Activated naive CD4-positive, alpha-beta T cell treated with anti-CD3 and anti-CD28 coated beads, Interleukin-2, amount 50 U/mL, for 24 hours (primary cell): Measurements from ENCODE around the gene HSPA1L.

Experiments used
- H3K27ac Mint-ChIP-seq: one replicate; pipeline ENCODE4 v1.8.0; 2021; ENCODE audit warnings: mild to moderate bottlenecking, mixed read lengths
- H3K27me3 Mint-ChIP-seq: one replicate; pipeline ENCODE4 v1.8.0; 2021; ENCODE audit warnings: mixed read lengths
- H3K36me3 Mint-ChIP-seq: one replicate; pipeline ENCODE4 v1.8.0; 2021; ENCODE audit warnings: mixed read lengths
- H3K4me1 Mint-ChIP-seq: one replicate; pipeline ENCODE4 v1.8.0; 2021; ENCODE audit warnings: mixed read lengths
- H3K4me3 Mint-ChIP-seq: one replicate; pipeline ENCODE4 v1.8.0; 2021; ENCODE audit warnings: mild to moderate bottlenecking, mixed read lengths
- H3K9me3 Mint-ChIP-seq: one replicate; pipeline ENCODE4 v1.8.0; 2021; ENCODE audit warnings: mixed read lengths

The HSPA1L gene

DNA sequence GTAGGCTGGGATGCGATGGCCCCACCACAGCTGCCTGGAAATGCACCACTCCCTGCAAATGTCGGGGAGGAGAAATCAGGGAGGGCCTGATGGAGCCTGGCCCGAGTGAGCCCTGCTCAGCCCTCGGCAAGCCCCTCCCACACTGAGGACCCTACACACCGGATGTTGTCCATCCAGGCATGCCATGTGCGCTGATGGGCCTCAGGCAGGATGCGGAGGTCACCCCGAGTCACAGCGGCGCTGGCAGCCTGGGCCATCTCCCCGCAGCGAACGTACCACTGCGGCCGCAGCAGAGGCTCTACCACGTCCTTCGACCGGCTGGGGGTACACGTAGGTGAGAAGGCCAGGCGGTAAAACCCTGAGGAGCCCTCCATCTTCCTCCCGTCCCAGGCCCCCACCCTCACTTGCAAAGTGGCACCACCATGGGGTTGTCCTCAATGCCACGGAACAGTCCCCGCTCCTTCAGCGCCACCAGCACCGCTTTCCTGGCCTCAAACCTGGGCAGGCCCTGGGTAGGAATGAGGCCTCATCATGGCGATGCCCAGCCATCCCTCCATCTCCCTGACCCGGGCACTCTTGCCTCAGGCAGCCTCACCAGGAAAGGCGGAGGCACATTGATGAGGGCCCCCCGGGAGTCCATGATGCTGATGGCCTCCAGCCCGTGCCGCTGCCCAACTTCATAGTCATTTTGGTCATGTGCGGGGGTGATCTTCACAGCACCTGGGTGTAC lies 32.8 kb downstream of the HSPA1L start:
- Mint-ChIP-seq H3K36me3 (peaks cover 12% of the 10 kb centered on the region), H3K9me3 (no peaks in the 10 kb centered on the region), H3K4me3 (no peak overlapping the region), H3K27me3 (no peaks in the 10 kb centered on the region), H3K4me1 (peaks cover 6% of the 10 kb centered on the region), H3K27ac (no peak overlapping the region)

DNA sequence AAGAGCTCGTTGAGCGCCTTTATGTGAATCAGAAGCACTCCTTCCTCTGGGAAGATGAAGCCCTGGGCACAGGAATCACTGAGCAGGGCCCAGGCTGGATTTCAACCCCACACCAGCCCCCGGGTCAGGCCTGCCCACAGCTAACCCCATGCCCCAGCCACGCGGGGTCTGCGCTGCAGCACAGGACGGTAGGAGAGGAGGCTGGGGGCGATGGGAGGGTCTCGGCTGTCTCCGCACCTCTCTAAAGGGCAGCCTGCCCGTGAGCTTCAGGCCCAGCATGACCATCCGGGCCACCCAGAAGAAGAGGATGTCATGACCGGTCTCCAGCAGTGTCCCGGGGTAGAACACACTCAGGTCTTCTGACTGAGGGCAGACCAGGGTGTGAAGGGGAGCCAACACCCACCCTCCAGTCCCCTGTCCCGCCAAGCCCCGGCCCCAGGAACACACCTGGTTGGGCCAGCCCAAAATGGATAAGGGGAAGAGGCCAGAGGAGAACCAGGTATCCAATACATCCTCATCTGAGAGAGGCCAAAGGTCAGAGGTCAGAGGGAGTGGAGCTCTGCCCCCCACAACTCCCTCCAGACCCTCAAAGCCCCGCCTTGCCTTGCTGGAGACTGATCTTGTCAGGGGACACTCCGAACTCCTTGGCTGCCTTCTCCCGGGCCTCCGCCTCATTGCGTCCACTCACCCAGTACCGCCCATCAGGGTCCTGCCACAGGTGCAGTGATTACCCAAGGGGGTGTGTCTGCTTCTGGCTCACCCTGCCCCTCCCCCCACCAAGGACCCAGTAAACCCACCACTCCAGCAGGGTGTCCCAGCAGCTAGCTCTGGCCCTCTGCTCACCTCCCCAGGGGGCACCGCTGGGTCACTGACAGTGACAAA lies 33.6 kb downstream of the HSPA1L start:
- H3K4me3 Mint-ChIP-seq = no peak overlapping the region
- no peak overlapping the region for H3K27ac Mint-ChIP-seq
- H3K9me3 Mint-ChIP-seq = no peaks in the 10 kb centered on the region
- H3K36me3 Mint-ChIP-seq = peaks cover 10% of the 10 kb centered on the region
- no peaks in the 10 kb centered on the region for H3K27me3 Mint-ChIP-seq
- H3K4me1 Mint-ChIP-seq = peaks cover 14% of the 10 kb centered on the region

DNA sequence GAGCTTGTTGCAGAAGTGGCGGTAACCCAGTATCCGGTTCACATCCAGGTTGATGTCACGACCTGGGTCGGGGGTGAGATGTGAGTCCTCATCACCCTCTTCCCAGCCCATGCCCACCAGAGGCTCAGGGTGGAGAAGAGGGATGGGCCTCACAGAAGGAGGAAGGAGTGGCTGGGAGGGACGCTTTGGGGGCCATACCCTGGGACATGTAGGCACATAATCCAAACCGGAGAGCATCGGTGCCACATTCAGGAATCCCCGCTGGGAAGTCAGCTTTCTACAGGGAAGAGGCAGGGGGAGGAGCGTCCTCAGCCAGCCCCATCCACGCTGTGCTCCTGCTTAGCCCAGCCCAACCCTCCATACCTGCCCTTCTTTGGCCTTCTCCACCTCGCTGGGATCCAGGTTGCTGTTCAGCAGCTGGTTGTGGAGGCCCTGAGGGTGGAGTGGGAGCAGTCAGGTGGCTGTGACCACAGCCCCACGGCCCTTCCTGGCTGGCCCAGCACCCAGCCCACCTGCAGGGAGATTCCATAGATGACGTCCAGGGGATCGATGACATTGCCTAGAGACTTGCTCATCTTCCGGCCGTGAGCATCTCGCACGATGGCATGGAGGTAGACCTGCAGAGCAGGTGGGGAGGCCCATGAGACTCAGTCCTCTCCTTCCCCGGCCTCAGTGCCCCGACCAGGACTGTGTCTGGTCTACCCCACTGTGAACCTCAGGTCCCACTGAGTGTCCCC lies 34.4 kb downstream of the HSPA1L start:
- peaks cover 9% of the 10 kb centered on the region for H3K36me3 Mint-ChIP-seq
- peaks cover 22% of the 10 kb centered on the region for H3K4me1 Mint-ChIP-seq
- H3K4me3 Mint-ChIP-seq = no peak overlapping the region
- H3K9me3 Mint-ChIP-seq = no peaks in the 10 kb centered on the region
- no peaks in the 10 kb centered on the region for H3K27me3 Mint-ChIP-seq
- H3K27ac Mint-ChIP-seq = no peak overlapping the region

DNA sequence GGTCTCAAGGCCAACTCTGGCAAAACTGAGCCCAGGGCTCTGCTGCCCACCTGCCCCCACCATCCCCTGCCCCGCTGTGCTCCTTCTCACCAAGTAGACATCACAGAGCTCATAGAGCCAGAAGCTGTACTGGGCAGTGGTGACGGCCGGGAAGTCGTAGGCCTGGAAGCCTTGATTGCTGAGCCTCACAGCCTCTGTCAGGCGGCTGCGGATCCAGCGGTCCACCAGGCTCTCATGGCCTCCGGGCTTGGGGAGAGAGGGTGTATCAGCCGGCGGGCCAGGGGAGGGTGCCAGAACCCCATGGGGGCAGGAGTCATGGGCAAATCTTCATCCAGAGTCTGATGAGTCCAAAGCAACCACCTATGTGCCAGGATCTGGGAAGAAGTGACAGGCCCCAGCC lies 35.2 kb downstream of the HSPA1L start:
- Mint-ChIP-seq H3K36me3 (peaks cover 9% of the 10 kb centered on the region), H3K4me1 (peaks cover 26% of the 10 kb centered on the region), H3K9me3 (no peaks in the 10 kb centered on the region), H3K4me3 (no peak overlapping the region), H3K27ac (no peak overlapping the region), H3K27me3 (no peaks in the 10 kb centered on the region)

DNA sequence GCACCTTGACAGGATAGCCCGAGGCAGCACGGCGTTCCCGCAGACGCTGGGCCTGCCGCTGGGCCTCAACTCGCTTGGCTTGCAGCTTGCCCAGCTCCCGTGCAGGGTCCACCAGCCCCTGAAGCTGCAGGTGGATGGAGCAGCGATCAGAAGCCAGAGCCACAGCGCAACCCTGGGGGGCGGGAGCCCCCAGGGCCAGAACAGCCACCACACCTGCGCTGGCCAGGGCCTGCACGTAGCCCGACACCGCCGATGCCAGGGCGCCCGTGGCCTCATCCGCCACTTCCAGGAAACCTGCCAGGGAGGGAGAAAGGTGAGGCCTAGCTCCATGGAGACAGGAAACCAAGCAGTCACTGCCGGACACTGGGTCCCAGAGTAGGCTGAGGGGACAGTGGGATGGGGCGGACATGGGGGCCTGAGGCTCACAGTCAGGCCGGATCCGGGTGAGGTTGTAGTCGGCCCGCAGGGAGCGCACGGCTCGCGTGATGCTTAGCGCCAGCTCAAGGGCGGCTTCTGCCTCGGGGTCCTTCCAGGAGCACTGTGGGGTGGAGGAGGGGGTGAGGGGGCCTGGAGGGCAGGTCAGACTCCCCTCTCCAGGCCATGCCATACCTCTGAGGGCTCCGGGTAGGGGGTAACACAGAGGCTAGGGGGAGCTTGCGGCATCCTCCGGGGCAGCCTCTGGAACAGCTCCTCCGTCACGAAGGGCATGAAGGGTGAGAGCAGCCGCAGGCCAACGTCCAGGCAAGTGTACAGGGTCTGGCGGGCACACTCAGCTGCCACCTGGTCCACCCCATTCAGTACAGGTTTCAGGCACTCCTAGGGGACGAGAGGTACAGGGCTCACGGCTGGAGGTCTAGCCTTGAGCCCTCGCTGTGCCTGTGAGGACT lies 35.8 kb downstream of the HSPA1L start:
- Mint-ChIP-seq H3K4me3 (no peak overlapping the region), H3K4me1 (peaks cover 26% of the 10 kb centered on the region), H3K27ac (no peak overlapping the region), H3K27me3 (no peaks in the 10 kb centered on the region), H3K36me3 (peaks cover 9% of the 10 kb centered on the region), H3K9me3 (no peaks in the 10 kb centered on the region)

DNA sequence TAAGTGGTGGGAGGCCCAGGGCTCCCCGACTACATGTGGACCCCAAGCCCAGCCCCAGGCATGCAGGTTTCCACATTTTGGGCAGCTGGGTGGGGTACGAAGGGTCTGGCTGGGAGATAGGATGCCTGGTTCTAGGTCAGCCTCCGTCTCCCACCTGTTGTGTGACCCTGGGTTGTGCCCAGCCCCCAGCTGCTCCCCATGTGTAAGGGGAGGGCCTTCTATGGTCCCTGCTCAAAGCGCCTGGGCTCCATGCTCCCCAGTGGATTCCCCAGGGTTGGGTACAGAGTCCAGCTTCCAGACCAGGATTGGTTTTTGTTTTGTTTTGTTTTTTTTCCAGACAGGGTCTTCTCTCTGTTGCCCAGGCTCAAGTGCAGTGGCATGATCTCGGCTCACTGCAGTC lies 36.9 kb downstream of the HSPA1L start:
- Mint-ChIP-seq H3K27ac (no peak overlapping the region), H3K4me1 (peaks cover 29% of the 10 kb centered on the region), H3K27me3 (no peaks in the 10 kb centered on the region), H3K9me3 (no peaks in the 10 kb centered on the region), H3K36me3 (peaks cover 9% of the 10 kb centered on the region), H3K4me3 (no peak overlapping the region)

DNA sequence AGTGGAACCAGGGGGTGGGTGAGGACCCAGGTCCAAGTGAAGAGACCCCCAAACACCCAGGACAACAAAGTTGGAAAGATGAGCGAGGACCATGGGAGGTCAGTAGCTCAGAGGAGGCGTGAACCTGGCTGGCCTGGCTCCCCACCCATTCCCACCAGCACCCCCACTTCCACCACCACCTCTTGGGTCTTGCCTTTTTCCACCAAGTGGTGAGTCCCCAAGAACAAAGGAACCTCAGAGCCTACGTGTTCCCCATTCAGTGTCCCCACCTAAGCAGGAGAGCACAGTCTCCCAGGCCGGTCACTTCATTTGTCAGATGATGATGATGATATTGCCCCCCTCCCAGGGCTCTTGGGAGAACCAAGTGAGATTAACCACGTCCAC lies 37.4 kb downstream of the HSPA1L start:
- Mint-ChIP-seq H3K4me1 (peaks cover 34% of the 10 kb centered on the region), H3K36me3 (peaks cover 6% of the 10 kb centered on the region), H3K9me3 (no peaks in the 10 kb centered on the region), H3K4me3 (no peak overlapping the region), H3K27ac (no peak overlapping the region), H3K27me3 (no peaks in the 10 kb centered on the region)

DNA sequence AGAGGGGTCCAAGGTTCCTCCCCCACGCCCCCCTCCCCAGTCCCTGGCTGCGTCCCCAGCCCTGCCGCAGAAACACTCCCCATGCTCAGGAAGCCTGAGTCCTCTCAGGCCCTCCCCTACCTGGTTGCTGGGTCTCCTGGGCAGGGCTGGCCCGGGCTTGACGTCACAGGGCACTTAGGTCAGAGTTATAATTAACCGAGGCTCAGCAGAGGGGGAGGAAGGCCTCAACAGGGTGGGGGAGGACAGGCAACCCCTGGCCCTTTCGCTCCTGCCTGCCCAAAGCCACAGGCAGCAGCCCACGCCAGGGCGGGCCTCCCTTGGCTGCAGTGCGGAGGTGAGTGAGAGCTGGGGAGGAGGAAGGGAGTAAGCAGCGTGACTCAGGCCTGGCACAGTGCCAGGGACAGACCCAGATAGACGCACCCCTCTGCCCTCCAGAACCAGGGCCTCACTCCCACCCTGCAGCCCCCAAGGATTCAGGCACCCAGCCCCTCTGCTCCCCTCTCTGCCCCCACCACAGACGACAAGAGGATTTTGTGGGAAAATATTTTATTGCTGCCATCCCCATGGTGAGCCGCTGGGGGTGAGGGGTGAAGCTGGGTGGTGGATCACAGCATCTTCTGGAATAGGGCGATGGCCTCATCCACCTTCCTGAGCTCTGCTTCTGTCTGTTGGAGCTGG lies 38.0 kb downstream of the HSPA1L start, which contains the start of gene VWA7:
VWA7 (minus strand) TSS at position 340 of the 678 bp plus-strand sequence. CDS start 549 bp downstream, outside the sequence.
- no peak within 1 kb of the TSS for H3K27ac Mint-ChIP-seq
- peak within 1 kb of the TSS; percentile 19 for H3K4me3 Mint-ChIP-seq
- peaks cover 4% of the 10 kb centered on the region for H3K36me3 Mint-ChIP-seq
- no peaks in the 10 kb centered on the region for H3K9me3 Mint-ChIP-seq
- H3K27me3 Mint-ChIP-seq = no peaks in the 10 kb centered on the region
- peaks cover 35% of the 10 kb centered on the region for H3K4me1 Mint-ChIP-seq

DNA sequence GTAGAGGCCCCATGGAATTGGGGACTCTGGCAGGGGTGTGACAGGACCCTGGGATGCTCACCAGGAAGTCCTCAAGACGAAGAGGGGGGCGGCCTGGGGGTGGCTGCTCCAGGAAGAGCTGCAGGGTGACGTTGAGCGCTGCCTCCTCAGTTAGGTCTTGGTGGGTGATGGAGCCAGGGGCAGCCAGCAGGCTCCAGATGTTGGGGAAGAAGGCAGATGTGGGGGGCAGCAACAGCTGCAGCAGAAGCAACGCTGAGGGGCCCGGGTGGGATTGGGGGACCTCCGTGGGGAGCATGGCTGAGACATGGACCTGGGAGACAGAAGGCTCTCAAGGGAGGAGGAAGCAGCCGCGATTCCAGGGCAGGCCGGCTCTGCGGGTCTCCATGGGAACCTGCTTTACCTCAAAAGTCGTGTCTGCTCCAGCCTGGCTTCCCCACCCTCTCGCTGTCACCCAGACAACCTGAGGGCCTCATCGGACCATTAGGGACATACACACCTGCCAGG lies 38.5 kb downstream of the HSPA1L start:
- H3K4me3 Mint-ChIP-seq = no peak overlapping the region
- H3K4me1 Mint-ChIP-seq = peaks cover 36% of the 10 kb centered on the region
- H3K27ac Mint-ChIP-seq = no peak overlapping the region
- H3K9me3 Mint-ChIP-seq = no peaks in the 10 kb centered on the region
- peaks cover 4% of the 10 kb centered on the region for H3K36me3 Mint-ChIP-seq
- H3K27me3 Mint-ChIP-seq = no peaks in the 10 kb centered on the region

DNA sequence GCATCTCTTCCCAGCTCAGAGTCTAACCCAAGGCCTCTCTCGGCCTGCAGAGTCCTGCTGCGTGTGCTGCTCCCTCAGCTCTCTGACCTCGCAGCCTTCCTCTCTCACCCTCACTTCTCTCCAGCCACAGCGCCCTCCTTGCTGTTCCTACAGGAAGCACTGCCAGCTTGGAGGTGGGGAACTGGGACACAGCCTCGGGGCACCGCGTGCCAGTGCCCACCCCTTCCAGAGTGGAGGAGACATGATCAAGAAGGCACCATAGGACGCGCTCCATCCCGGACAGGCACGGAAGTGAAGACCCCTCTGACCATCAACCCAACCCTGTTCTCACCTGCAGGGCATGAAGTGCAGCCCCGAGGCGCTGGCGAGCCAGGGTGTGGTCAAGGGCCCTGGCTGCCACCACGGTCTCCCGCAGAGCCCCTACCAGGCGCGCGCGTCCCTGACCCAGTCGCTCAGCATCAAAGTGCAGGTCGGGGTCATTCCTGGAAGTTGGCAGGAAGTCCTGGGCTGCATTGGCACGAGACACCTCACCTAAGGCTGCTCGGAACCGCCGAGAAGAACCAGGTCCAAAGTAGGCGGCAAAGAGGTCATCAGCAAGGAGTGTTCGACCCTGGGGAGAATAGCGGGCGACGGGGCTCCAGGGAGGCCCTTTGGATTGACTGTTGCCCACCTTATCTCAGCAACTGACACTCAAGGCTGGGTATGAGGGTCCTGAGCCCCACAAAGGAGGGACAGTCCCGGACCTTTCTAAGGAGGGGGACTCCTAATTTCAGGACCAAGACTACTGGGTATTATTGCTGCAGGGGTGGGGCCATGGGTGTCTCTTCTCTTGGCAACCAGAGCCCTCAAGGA lies 39.2 kb downstream of the HSPA1L start:
- Mint-ChIP-seq H3K9me3 (no peaks in the 10 kb centered on the region), H3K4me3 (no peak overlapping the region), H3K27me3 (no peaks in the 10 kb centered on the region), H3K4me1 (peaks cover 42% of the 10 kb centered on the region), H3K36me3 (peaks cover 1% of the 10 kb centered on the region), H3K27ac (no peak overlapping the region)

DNA sequence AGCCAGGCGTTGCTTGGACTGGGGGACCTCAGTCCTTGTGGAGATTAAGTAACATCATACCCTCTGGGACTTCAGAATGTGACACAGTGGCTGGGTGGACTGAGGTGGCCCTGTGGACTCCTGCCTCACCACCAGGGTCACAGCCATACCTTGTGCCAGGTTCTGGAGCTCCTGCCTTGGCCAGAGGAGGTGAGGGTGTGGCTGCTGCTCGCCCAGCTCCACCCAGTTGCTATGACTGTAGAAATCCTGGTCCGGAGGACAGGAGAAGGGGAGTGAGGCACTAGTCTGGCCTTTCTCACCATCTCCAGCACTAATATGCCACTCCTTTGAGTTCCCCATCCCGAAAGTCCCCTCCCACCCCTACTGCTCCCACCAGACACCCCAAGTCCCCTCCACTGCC lies 39.9 kb downstream of the HSPA1L start:
- no peaks in the 10 kb centered on the region for H3K27me3 Mint-ChIP-seq
- H3K27ac Mint-ChIP-seq = no peak overlapping the region
- H3K9me3 Mint-ChIP-seq = no peaks in the 10 kb centered on the region
- no peaks in the 10 kb centered on the region for H3K36me3 Mint-ChIP-seq
- no peak overlapping the region for H3K4me3 Mint-ChIP-seq
- peaks cover 42% of the 10 kb centered on the region for H3K4me1 Mint-ChIP-seq

DNA sequence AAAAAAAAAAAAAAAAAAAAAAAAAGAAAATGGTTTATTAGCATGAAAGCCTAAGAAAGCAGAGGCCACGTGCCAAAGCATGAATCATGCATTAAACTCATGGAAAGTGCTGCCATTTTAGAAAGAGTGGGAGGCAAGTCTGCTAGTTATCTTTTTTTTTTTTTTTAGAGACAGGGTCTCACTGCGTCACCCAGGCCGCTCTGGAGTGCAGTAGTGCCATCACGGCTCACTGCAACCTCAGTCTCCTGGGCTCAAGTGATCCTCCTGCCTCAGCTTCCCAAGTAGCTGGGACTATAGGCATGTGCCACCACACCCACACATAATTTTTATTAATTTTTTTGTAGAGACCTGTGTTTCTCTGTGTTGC lies 43.1 kb downstream of the HSPA1L start:
- peak overlapping the region; percentile 11 for H3K4me3 Mint-ChIP-seq
- no peaks in the 10 kb centered on the region for H3K9me3 Mint-ChIP-seq
- no peaks in the 10 kb centered on the region for H3K27me3 Mint-ChIP-seq
- no peak overlapping the region for H3K27ac Mint-ChIP-seq
- no peaks in the 10 kb centered on the region for H3K36me3 Mint-ChIP-seq
- H3K4me1 Mint-ChIP-seq = peaks cover 39% of the 10 kb centered on the region

DNA sequence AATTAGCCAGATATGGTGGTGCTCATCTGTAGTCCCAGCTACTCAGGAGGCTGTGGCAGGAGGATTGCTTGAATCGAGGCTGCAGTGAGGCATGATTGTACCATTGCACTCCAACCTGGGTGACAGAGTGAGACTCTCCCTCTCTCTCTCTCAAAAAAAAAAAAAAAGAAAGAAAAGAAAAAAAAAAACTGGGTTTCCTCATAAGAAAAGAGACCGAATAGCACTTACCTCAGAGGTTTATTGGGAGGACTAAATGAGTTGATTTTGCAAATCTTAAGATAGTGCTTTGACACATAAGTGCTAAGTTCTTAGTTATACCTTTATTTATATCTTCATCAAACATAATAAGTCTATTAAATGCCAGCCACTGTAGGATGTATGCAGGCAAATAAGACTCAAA lies 44.2 kb downstream of the HSPA1L start:
- no peaks in the 10 kb centered on the region for H3K9me3 Mint-ChIP-seq
- H3K27me3 Mint-ChIP-seq = no peaks in the 10 kb centered on the region
- H3K4me1 Mint-ChIP-seq = peaks cover 28% of the 10 kb centered on the region
- H3K4me3 Mint-ChIP-seq = no peak overlapping the region
- H3K36me3 Mint-ChIP-seq = no peaks in the 10 kb centered on the region
- peak overlapping the region; percentile 51 for H3K27ac Mint-ChIP-seq
